ENCODE results near the gene ZBTB18.

Gene ZBTB18

DNA sequence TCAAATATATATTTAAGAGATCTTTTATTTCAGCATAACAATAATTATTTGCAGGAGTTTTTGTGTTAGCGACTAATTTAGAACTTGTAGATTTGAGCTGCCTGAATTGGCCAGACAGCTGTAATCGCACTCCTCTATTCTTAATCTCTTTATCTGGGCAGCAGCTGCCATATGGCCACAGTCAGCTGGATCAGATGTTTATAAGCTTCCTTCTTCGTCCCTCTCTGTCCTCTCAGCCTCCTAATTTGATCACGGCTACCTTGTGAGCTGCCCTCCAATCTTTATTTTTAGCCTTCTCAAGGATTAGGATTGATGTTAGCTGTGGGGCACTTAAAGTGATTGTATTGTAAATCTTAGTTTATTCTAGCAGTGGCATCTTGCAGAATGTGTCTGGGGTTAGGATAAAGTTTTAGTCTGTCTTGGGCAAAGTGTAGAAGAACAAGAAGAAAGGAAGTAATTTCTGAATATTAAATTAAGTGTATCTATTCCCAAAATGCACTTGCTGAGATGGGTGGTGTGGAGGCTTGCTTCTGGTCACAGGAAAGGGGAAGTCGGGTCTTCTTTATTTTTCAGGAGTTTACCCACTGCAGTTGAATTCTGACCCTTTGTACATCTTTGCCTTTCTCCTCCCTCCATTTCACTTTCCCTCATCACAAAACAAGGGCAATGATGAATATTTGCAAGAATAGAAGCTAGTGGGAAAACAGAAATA lies 1.1 kb downstream of the ZBTB18 start:
- H3K27ac ChIP-seq (ENCODE audit: low read length) = no peak overlapping the region
- peak overlapping the region; percentile 24 to 37 for H3K4me3 ChIP-seq (ENCODE audit: low read length in 2 of 2)
- no peaks in the 10 kb centered on the region for H3K27me3 ChIP-seq (ENCODE audit: control insufficient read depth in 1 of 2, insufficient read depth in 2 of 2, low read length in 2 of 2)
- no peaks in the 10 kb centered on the region for H3K9me3 ChIP-seq (ENCODE audit: control insufficient read depth in 2 of 2, low read length in 2 of 2)
- H3K9ac ChIP-seq (ENCODE audit: low read length in 2 of 2) = peak overlapping the region in 1 of 2 donors; percentile 30
- peaks cover 3% of the 10 kb centered on the region for H3K4me1 ChIP-seq (ENCODE audit: control insufficient read depth, insufficient read depth, low read length)
- peaks cover 9 to 15% of the 10 kb centered on the region in 2 donors for H3K36me3 ChIP-seq (ENCODE audit: control insufficient read depth in 2 of 2, insufficient read depth in 2 of 2, low read length in 2 of 2)

DNA sequence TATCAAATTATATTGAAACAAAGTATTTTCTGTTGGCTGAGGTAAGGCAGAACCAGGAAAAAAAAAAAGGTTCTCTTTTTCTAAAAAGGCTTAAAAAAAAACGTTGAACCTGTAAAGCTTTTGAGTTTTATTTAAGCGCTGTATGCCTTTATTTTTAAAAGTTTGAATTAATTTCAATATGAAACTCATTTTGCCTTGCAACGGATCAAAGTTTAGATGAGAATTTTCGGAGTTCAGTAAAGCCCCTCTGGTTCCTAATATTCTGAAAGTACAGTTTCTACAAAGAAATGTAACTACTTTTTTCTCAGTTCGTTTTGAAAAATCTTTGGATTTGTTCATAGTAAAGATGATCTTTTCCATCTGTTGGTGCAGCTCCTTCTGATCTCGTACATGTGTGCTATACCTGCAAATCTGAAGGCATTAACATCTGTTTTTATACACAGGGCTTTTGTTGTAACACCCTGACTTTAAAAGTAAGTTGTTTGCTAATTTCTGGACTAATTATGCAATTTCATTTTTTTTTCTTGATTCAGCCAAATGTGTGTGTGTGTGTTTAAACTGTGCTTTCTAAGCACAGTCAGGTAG lies 1.7 kb downstream of the ZBTB18 start:
- Histone ChIP-seq H3K9me3 (ENCODE audit: control insufficient read depth in 2 of 2, low read length in 2 of 2) (no peaks in the 10 kb centered on the region), H3K27ac (ENCODE audit: low read length) (no peak overlapping the region), H3K27me3 (ENCODE audit: control insufficient read depth in 1 of 2, insufficient read depth in 2 of 2, low read length in 2 of 2) (no peaks in the 10 kb centered on the region), H3K36me3 (ENCODE audit: control insufficient read depth in 2 of 2, insufficient read depth in 2 of 2, low read length in 2 of 2) (peaks cover 9 to 15% of the 10 kb centered on the region in 2 donors), H3K9ac (ENCODE audit: low read length in 2 of 2) (no peak overlapping the region), H3K4me3 (ENCODE audit: low read length in 2 of 2) (no peak overlapping the region), H3K4me1 (ENCODE audit: control insufficient read depth, insufficient read depth, low read length) (peaks cover 3% of the 10 kb centered on the region)

- Histone ChIP-seq H3K4me3 (ENCODE audit: low read length in 2 of 2) (no peak overlapping the region), H3K9ac (ENCODE audit: low read length in 2 of 2) (no peak overlapping the region)
Observed at GRCh38 chr1:244053831-244054230, 2.7 kb downstream of the ZBTB18 start.

GRCh38 chr1:244054247-244054923 lies 3.3 kb downstream of the ZBTB18 start:
- no peak overlapping the region for H3K9ac ChIP-seq (ENCODE audit: low read length in 2 of 2)
- H3K4me1 ChIP-seq (ENCODE audit: control insufficient read depth, insufficient read depth, low read length) = peaks cover 3% of the 10 kb centered on the region
- H3K9me3 ChIP-seq (ENCODE audit: control insufficient read depth in 2 of 2, low read length in 2 of 2) = no peaks in the 10 kb centered on the region
- H3K27ac ChIP-seq (ENCODE audit: low read length) = no peak overlapping the region
- peaks cover 9 to 15% of the 10 kb centered on the region in 2 donors for H3K36me3 ChIP-seq (ENCODE audit: control insufficient read depth in 2 of 2, insufficient read depth in 2 of 2, low read length in 2 of 2)
- H3K4me3 ChIP-seq (ENCODE audit: low read length in 2 of 2) = no peak overlapping the region
- H3K27me3 ChIP-seq (ENCODE audit: control insufficient read depth in 1 of 2, insufficient read depth in 2 of 2, low read length in 2 of 2) = no peaks in the 10 kb centered on the region

More at GRCh38 chr1:244053831-244054230, 2.7 kb downstream of the ZBTB18 start:
- Histone ChIP-seq H3K36me3 (ENCODE audit: control insufficient read depth in 2 of 2, insufficient read depth in 2 of 2, low read length in 2 of 2) (peaks cover 9 to 15% of the 10 kb centered on the region in 2 donors), H3K27me3 (ENCODE audit: control insufficient read depth in 1 of 2, insufficient read depth in 2 of 2, low read length in 2 of 2) (no peaks in the 10 kb centered on the region), H3K9me3 (ENCODE audit: control insufficient read depth in 2 of 2, low read length in 2 of 2) (no peaks in the 10 kb centered on the region), H3K4me1 (ENCODE audit: control insufficient read depth, insufficient read depth, low read length) (peaks cover 3% of the 10 kb centered on the region), H3K27ac (ENCODE audit: low read length) (no peak overlapping the region)

DNA sequence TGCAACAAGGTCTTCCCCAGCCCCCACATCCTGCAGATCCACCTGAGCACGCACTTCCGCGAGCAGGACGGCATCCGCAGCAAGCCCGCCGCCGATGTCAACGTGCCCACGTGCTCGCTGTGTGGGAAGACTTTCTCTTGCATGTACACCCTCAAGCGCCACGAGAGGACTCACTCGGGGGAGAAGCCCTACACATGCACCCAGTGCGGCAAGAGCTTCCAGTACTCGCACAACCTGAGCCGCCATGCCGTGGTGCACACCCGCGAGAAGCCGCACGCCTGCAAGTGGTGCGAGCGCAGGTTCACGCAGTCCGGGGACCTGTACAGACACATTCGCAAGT lies 3.8 kb downstream of the ZBTB18 start:
- Histone ChIP-seq H3K36me3 (ENCODE audit: control insufficient read depth in 2 of 2, insufficient read depth in 2 of 2, low read length in 2 of 2) (peaks cover 9 to 15% of the 10 kb centered on the region in 2 donors), H3K27me3 (ENCODE audit: control insufficient read depth in 1 of 2, insufficient read depth in 2 of 2, low read length in 2 of 2) (no peaks in the 10 kb centered on the region), H3K4me3 (ENCODE audit: low read length in 2 of 2) (no peak overlapping the region), H3K4me1 (ENCODE audit: control insufficient read depth, insufficient read depth, low read length) (peaks cover 3% of the 10 kb centered on the region), H3K9ac (ENCODE audit: low read length in 2 of 2) (no peak overlapping the region), H3K27ac (ENCODE audit: low read length) (no peak overlapping the region), H3K9me3 (ENCODE audit: control insufficient read depth in 2 of 2, low read length in 2 of 2) (no peaks in the 10 kb centered on the region)

- H3K27ac ChIP-seq (ENCODE audit: low read length) = no peak overlapping the region
Observed at GRCh38 chr1:244056577-244056976, 5.5 kb downstream of the ZBTB18 start.

DNA sequence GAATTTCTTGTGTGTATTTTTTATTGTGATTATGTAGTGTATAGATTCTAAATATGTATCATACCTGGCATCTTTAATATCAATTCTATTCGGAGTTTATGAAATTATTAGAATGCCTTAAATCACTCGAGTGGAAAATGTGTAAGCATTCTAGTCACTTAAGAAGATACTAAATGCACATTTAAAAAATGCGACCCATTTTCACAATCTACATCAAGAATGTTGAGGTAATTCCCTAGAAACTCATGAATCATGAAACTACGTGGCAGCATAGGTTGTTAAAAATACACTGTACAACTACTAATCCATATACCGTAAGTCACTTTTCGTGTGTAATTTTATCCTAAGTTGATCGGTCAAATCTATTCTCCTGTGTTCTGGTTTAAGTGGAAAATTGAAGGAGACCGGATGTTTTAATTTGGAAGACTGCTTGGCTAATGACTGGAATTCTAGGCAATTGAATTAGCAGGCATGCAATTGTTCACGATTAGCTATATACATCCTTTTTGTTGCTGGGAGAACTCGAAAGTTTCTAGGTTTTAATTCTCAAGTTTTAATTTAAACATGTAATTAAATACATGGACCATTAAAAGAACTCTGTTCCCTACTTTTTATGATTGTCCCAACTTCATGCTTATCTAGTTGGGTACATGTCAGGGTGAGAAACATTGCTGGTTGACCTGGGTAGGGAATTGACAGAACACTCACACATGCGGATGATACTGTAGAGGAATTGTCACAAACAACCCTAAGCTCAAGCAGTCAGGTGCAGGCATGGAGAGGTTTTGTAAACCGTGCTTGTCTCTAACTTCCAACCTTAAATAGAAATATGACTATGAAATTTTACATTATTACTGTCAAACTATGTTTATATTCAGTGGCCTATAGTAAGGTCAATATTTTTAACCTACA lies 6.6 kb downstream of the ZBTB18 start:
- Histone ChIP-seq H3K36me3 (ENCODE audit: control insufficient read depth in 2 of 2, insufficient read depth in 2 of 2, low read length in 2 of 2) (peaks cover 9 to 15% of the 10 kb centered on the region in 2 donors), H3K4me3 (ENCODE audit: low read length in 2 of 2) (no peak overlapping the region), H3K27ac (ENCODE audit: low read length) (no peak overlapping the region), H3K4me1 (ENCODE audit: control insufficient read depth, insufficient read depth, low read length) (no peaks in the 10 kb centered on the region), H3K27me3 (ENCODE audit: control insufficient read depth in 1 of 2, insufficient read depth in 2 of 2, low read length in 2 of 2) (no peaks in the 10 kb centered on the region), H3K9me3 (ENCODE audit: control insufficient read depth in 2 of 2, low read length in 2 of 2) (no peaks in the 10 kb centered on the region), H3K9ac (ENCODE audit: low read length in 2 of 2) (no peak overlapping the region)

More at GRCh38 chr1:244056577-244056976, 5.5 kb downstream of the ZBTB18 start:
- no peaks in the 10 kb centered on the region for H3K4me1 ChIP-seq (ENCODE audit: control insufficient read depth, insufficient read depth, low read length)
- no peaks in the 10 kb centered on the region for H3K9me3 ChIP-seq (ENCODE audit: control insufficient read depth in 2 of 2, low read length in 2 of 2)
- no peak overlapping the region for H3K9ac ChIP-seq (ENCODE audit: low read length in 2 of 2)
- no peaks in the 10 kb centered on the region for H3K27me3 ChIP-seq (ENCODE audit: control insufficient read depth in 1 of 2, insufficient read depth in 2 of 2, low read length in 2 of 2)
- peaks cover 9 to 15% of the 10 kb centered on the region in 2 donors for H3K36me3 ChIP-seq (ENCODE audit: control insufficient read depth in 2 of 2, insufficient read depth in 2 of 2, low read length in 2 of 2)
- H3K4me3 ChIP-seq (ENCODE audit: low read length in 2 of 2) = no peak overlapping the region

DNA sequence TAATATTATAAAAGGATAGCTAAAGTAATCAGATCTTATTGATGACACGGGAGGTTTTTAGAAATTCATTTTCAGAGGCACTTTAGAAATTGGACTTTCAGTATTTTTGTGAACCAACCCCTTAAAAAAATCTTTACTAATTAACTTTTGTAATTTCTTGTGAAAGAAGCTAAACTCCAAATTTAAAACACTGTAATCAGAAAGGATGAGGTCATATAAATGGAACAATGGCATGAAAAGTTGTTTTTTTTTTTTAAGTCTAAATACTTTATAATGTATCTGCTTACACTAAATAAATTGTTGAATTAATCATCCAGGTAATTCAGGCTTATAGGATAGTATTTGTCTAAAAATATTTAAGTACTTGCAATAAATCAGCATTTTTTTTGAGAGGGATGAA lies 9.0 kb downstream of the ZBTB18 start:
- no peak overlapping the region for H3K27ac ChIP-seq (ENCODE audit: low read length)
- no peaks in the 10 kb centered on the region for H3K27me3 ChIP-seq (ENCODE audit: control insufficient read depth in 1 of 2, insufficient read depth in 2 of 2, low read length in 2 of 2)
- no peak overlapping the region for H3K4me3 ChIP-seq (ENCODE audit: low read length in 2 of 2)
- H3K36me3 ChIP-seq (ENCODE audit: control insufficient read depth in 2 of 2, insufficient read depth in 2 of 2, low read length in 2 of 2) = peaks cover 0 to under 1% of the 10 kb centered on the region in 2 donors
- no peaks in the 10 kb centered on the region for H3K9me3 ChIP-seq (ENCODE audit: control insufficient read depth in 2 of 2, low read length in 2 of 2)
- no peak overlapping the region for H3K9ac ChIP-seq (ENCODE audit: low read length in 2 of 2)
- no peaks in the 10 kb centered on the region for H3K4me1 ChIP-seq (ENCODE audit: control insufficient read depth, insufficient read depth, low read length)

DNA sequence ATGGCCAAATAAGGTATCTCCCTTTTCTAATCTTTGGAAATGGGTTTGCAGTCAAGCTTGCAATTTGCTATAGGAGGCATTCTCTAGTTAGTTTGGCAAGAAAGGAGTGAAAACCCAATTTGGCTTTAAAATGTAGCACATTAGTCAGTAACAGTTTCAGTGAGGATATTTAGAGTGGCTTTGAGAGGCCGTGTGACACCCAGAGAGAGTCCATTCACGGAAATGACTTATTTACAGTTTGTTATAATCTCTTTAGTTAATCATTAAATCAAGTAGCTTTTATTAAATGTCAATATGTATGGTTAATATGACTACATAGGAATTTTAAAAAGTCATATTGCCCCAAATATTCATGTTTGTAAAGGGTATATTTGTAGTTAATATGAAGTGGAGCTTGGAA lies 9.6 kb downstream of the ZBTB18 start:
- no peaks in the 10 kb centered on the region for H3K9me3 ChIP-seq (ENCODE audit: control insufficient read depth in 2 of 2, low read length in 2 of 2)
- H3K27me3 ChIP-seq (ENCODE audit: control insufficient read depth in 1 of 2, insufficient read depth in 2 of 2, low read length in 2 of 2) = no peaks in the 10 kb centered on the region
- no peaks in the 10 kb centered on the region for H3K4me1 ChIP-seq (ENCODE audit: control insufficient read depth, insufficient read depth, low read length)
- no peak overlapping the region for H3K27ac ChIP-seq (ENCODE audit: low read length)
- no peaks in the 10 kb centered on the region for H3K36me3 ChIP-seq (ENCODE audit: control insufficient read depth in 2 of 2, insufficient read depth in 2 of 2, low read length in 2 of 2)
- H3K9ac ChIP-seq (ENCODE audit: low read length in 2 of 2) = no peak overlapping the region
- no peak overlapping the region for H3K4me3 ChIP-seq (ENCODE audit: low read length in 2 of 2)

DNA sequence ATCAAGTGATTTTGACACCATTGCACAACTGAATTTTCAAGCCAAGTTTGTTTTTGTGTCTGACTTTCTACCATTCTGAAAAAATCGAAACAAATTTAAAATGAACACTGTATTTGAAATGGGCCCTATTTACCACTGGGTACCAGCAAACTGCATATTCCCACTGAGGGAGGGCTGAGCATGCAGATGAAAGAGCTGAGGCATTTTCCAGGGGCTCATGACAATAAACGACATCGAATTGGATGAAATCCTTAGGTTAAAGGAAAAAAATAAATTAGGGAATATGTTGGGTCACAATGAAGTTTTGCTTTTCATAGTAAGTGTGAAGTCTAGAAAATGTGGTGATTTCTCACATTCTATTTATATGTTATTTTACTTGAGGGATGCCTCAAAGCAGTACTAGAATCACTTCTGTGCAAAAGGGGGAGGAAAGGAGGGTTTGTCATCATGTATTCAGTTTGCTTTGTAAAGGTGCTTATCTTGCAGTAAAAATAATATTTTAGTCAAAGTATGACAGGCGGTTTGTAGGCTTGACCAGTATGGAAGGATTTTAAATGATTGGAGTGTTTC lies 11.2 kb downstream of the ZBTB18 start:
- H3K4me3 ChIP-seq (ENCODE audit: low read length in 2 of 2) = no peak overlapping the region
- no peaks in the 10 kb centered on the region for H3K9me3 ChIP-seq (ENCODE audit: control insufficient read depth in 2 of 2, low read length in 2 of 2)
- no peaks in the 10 kb centered on the region for H3K36me3 ChIP-seq (ENCODE audit: control insufficient read depth in 2 of 2, insufficient read depth in 2 of 2, low read length in 2 of 2)
- H3K4me1 ChIP-seq (ENCODE audit: control insufficient read depth, insufficient read depth, low read length) = no peaks in the 10 kb centered on the region
- H3K27me3 ChIP-seq (ENCODE audit: control insufficient read depth in 1 of 2, insufficient read depth in 2 of 2, low read length in 2 of 2) = peaks cover 0 to 2% of the 10 kb centered on the region in 2 donors
- H3K9ac ChIP-seq (ENCODE audit: low read length in 2 of 2) = no peak overlapping the region
- H3K27ac ChIP-seq (ENCODE audit: low read length) = no peak overlapping the region

Data from stomach smooth muscle (tissue), 2 donors.